Memory B cell (primary cell): ENCODE results near the gene SCFD2.

Source experiments
- ATAC-seq: fragments of 150-1000 bp; cut with Tn5 transposase; 2 replicates; pipeline ENCODE4 v1.10.0; 2021; ENCODE audit warnings: low read depth, mild to moderate bottlenecking, moderate library complexity
- DNase-seq, 2 donors: peaks; one replicate each; pipeline ENCODE4 v3.0.0; 2022; ENCODE audit warnings: low spot score in 2 of 2
- H3K27ac Mint-ChIP-seq: one replicate; pipeline ENCODE4 v1.8.0; 2022; ENCODE audit warnings: mild to moderate bottlenecking, moderate library complexity, mixed read lengths
- H3K27me3 Mint-ChIP-seq: one replicate; pipeline ENCODE4 v1.8.0; 2022; ENCODE audit warnings: mixed read lengths
- H3K36me3 Mint-ChIP-seq: one replicate; pipeline ENCODE4 v1.8.0; 2022; ENCODE audit warnings: mild to moderate bottlenecking, mixed read lengths
- H3K4me1 Mint-ChIP-seq: one replicate; pipeline ENCODE4 v1.8.0; 2022; ENCODE audit warnings: mixed read lengths
- H3K4me3 Mint-ChIP-seq: one replicate; pipeline ENCODE4 v1.8.0; 2022; ENCODE audit warnings: mild to moderate bottlenecking, moderate library complexity, mixed read lengths
- H3K9me3 Mint-ChIP-seq: one replicate; pipeline ENCODE4 v1.8.0; 2022; ENCODE audit warnings: mixed read lengths

Gene SCFD2

DNA sequence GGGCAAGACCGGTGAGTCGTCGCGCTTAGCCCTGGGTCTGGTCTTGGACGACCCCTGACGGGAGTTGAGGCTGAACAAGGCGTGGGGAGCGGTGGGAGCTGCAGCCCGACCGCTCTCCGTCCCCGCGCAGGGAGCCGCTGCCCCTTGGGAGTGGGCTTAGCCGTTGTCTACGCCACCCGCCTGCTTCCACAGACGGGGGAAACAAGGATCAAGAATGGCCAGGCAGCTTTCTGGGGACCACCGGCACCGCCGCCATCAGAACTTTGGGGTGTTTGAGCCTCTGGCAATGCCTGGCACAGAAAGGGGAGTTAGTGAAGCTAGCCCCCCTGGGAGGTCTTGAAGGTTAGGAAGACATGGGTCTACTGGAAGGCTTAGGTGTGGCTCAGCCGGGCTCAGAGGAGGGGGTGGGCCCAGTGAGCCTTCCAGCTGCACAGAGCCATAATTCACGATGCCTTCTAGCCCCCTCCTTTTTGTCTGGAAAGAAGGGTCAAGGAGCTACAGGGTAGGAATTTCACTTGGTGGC, 503.2 kb downstream of the SCFD2 start:
- ATAC-seq, result no peak

GRCh38 chr4:52861879-52862616, 503.8 kb downstream of the SCFD2 start, which contains the start of gene RASL11B:
RASL11B (plus strand) TSS chr4:52862317; CDS start chr4:52862508, 191 bp downstream.
- Mint-ChIP-seq H3K9me3 (peaks cover 3% of the 10 kb centered on the region), H3K4me3 (peak within 1 kb of the TSS; percentile 84), H3K4me1 (peaks cover 4% of the 10 kb centered on the region), H3K27me3 (peaks cover 17% of the 10 kb centered on the region), H3K27ac (no peak within 1 kb of the TSS), H3K36me3 (peaks cover 4% of the 10 kb centered on the region)
- ATAC-seq, result peak; percentile 96
- DNase-seq, result peak; percentile 80 to 86

More for the DNA sequence above, 503.2 kb downstream of the SCFD2 start:
- no peak for DNase-seq
- Mint-ChIP-seq H3K4me1 (peaks cover 4% of the 10 kb centered on the region), H3K27ac (no peak overlapping the region), H3K9me3 (peaks cover 3% of the 10 kb centered on the region), H3K36me3 (peaks cover 4% of the 10 kb centered on the region), H3K27me3 (peaks cover 17% of the 10 kb centered on the region), H3K4me3 (peak overlapping the region; percentile 84)

GRCh38 chr4:52861171-52861823, 504.6 kb downstream of the SCFD2 start:
- ATAC-seq (no peak), DNase-seq (peak in 1 of 2 donors; percentile 2)
- Mint-ChIP-seq H3K9me3 (peaks cover 3% of the 10 kb centered on the region), H3K4me3 (peak overlapping the region; percentile 84), H3K27me3 (peaks cover 17% of the 10 kb centered on the region), H3K27ac (no peak overlapping the region), H3K36me3 (peaks cover 4% of the 10 kb centered on the region), H3K4me1 (peaks cover 4% of the 10 kb centered on the region)

DNA sequence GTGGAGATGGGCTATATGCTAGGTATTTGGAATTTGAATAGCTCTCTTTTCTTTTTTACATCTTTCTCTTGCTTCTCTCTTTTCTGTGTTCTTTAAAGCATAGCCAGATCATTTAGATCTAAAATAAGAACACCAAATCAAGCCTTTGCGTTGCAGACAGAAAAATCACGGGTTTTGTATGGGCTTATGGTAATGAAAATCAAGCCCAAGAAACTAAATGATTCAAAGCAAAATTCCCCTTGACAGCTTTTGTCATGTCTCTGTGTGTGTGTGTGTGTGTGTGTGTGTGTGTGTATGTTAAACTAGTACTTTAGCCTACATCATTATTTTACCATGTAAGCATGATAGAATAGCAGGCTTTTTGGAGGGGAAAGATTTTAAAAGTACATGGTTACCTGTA, 505.5 kb downstream of the SCFD2 start:
- Mint-ChIP-seq H3K27me3 (peaks cover 19% of the 10 kb centered on the region), H3K27ac (no peak overlapping the region), H3K9me3 (peaks cover 3% of the 10 kb centered on the region), H3K4me1 (peaks cover 4% of the 10 kb centered on the region), H3K36me3 (peaks cover 4% of the 10 kb centered on the region), H3K4me3 (no peak overlapping the region)
- ATAC-seq (no peak), DNase-seq (no peak)

DNA sequence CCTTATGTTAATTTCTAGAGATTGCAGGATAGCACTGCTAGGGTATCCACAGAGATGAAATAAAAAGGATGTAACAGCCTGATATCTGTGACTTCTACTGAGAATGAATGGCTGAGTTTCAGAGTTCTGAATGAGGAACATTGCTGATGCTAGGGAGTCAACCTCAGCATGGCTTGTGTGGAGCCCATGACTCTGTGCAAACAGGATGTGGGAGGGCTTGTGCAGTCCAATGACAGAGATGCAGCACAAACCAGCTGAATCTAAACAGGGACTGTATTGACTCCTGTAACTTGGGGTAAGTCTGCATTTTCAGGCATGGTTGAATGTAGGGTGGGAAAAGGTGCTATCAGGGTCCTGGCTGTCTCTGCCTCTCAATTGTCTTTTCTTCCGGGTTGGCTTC, 509.1 kb downstream of the SCFD2 start:
- peaks cover 4% of the 10 kb centered on the region for H3K4me1 Mint-ChIP-seq
- H3K36me3 Mint-ChIP-seq, result peaks cover 4% of the 10 kb centered on the region
- peaks cover 21% of the 10 kb centered on the region for H3K27me3 Mint-ChIP-seq
- DNase-seq (no peak), ATAC-seq (no peak)
- no peak overlapping the region for H3K4me3 Mint-ChIP-seq
- H3K27ac Mint-ChIP-seq, result no peak overlapping the region
- peaks cover 3% of the 10 kb centered on the region for H3K9me3 Mint-ChIP-seq

DNA sequence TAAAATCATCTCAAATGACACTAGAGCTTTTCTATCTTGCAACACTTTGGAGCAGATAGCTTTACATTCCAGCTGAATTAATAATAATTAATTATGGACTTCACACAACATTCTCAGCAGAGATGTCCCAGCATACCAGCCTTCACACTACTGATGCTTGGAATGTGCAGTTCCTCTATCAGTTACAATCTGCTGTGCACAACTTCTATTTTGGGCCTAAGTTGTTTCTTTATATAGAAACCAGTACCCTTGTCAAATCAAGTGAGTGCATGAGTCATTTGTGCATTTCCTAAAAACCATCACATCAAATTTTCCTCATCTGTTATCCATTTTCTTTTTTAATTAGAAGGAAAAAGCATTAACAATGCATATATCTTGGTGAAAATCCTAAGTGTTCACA, 512.5 kb downstream of the SCFD2 start:
- peaks cover 8% of the 10 kb centered on the region for H3K27me3 Mint-ChIP-seq
- DNase-seq (no peak), ATAC-seq (no peak)
- H3K4me1 Mint-ChIP-seq, result no peaks in the 10 kb centered on the region
- no peak overlapping the region for H3K27ac Mint-ChIP-seq
- no peaks in the 10 kb centered on the region for H3K36me3 Mint-ChIP-seq
- H3K9me3 Mint-ChIP-seq, result no peaks in the 10 kb centered on the region
- no peak overlapping the region for H3K4me3 Mint-ChIP-seq

DNA sequence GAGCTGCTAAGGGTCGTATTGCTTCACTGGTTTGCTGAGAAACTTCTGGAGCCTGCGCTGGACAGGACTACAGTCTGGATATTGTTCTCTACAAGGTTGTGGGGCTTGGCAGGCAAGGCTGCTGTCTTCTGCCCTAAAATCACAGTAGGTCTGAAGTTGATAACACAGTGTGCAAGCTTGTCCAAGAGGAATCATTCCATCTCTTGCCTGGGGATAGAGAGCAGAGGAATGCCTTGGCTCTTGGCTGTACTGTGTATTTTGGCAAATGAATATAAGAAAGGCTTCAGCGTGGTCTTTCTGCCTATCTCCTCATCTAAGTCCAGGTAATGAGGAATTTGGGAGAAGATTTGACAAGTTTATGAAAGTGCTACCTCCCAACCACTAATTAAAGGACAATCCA, 513.1 kb downstream of the SCFD2 start:
- no peaks in the 10 kb centered on the region for H3K36me3 Mint-ChIP-seq
- no peak overlapping the region for H3K27ac Mint-ChIP-seq
- ATAC-seq (no peak), DNase-seq (no peak)
- no peak overlapping the region for H3K4me3 Mint-ChIP-seq
- no peaks in the 10 kb centered on the region for H3K9me3 Mint-ChIP-seq
- H3K27me3 Mint-ChIP-seq, result peaks cover 8% of the 10 kb centered on the region
- H3K4me1 Mint-ChIP-seq, result no peaks in the 10 kb centered on the region

DNA sequence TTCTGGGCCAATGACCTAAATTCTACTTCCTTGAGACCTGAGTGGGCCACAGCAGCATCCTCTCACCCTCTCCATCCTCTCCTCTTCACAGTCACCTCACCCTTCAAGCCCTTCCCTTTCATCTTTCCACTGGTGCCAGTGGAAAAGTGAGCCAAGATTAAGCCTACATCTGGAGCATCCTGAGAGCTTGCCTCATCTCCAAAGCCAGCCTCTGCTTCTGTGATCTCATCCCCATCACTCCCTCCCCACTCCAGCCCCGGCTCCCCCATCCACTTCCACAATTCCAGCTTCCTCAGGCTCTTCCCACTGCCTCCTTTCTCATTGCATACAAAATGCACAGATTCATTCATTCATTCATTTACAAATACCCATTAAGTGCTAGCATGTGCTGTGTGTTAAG, 513.8 kb downstream of the SCFD2 start:
- no peaks in the 10 kb centered on the region for H3K9me3 Mint-ChIP-seq
- no peak overlapping the region for H3K27ac Mint-ChIP-seq
- H3K4me1 Mint-ChIP-seq, result no peaks in the 10 kb centered on the region
- H3K4me3 Mint-ChIP-seq, result no peak overlapping the region
- no peaks in the 10 kb centered on the region for H3K36me3 Mint-ChIP-seq
- DNase-seq (no peak), ATAC-seq (no peak)
- H3K27me3 Mint-ChIP-seq, result peaks cover 8% of the 10 kb centered on the region

DNA sequence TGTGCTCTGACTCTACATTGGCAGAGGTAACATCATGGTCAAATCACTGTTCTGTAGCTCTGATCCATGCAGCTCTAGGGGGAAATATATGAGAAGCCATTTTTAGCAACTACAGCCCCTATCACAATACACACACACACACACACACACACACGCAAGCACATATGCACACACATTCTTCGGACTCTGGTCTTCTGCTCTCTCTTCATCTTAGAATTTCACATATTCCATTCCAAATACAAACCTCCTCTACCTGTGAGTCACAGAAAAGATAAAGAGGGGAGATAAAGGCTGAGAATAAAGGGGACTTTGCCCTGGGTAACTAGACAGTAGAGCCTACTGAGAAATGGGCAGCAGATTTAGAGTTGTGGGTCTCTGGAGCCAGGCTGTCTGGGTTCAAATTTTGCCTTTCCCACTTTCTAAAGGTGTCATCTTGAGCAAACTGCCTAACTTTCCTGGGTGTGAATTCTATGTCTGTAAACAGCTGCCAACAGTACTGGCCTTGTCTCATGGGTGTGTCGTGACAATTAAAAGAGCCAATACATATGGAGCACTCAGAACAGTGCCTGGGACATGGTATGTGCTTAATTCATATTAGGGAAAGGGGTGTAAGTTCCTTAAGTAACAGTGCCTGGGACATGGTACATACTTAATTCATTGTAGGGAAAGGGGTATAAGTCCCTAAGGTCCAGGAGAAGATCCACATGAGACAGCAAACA, 515.3 kb downstream of the SCFD2 start:
- ATAC-seq (no peak), DNase-seq (no peak)
- Mint-ChIP-seq H3K4me1 (no peaks in the 10 kb centered on the region), H3K27ac (no peak overlapping the region), H3K36me3 (no peaks in the 10 kb centered on the region), H3K9me3 (no peaks in the 10 kb centered on the region), H3K27me3 (peaks cover 6% of the 10 kb centered on the region), H3K4me3 (no peak overlapping the region)

DNA sequence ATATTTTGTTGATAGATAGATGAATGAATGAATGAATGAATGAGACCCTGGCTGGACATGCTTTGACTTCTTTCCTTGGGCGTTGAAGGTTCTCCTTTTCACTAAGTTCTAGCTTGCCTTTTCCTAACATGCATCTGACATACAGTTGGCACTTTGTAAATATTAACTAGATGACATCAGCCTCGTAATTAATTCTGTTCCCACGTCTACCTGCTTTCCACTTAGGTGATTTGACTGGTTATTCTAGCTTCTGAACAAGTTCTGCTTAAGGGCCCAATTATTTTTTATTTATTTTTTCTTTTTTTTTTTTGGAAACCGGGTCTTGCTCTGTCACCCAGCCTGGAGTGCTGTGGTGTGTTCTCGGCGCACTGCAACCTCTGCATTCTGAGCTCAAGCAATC, 517.6 kb downstream of the SCFD2 start:
- Mint-ChIP-seq H3K4me3 (no peak overlapping the region), H3K27me3 (peaks cover 6% of the 10 kb centered on the region), H3K27ac (no peak overlapping the region), H3K4me1 (peaks cover 8% of the 10 kb centered on the region), H3K9me3 (no peaks in the 10 kb centered on the region), H3K36me3 (no peaks in the 10 kb centered on the region)
- DNase-seq (no peak), ATAC-seq (no peak)

DNA sequence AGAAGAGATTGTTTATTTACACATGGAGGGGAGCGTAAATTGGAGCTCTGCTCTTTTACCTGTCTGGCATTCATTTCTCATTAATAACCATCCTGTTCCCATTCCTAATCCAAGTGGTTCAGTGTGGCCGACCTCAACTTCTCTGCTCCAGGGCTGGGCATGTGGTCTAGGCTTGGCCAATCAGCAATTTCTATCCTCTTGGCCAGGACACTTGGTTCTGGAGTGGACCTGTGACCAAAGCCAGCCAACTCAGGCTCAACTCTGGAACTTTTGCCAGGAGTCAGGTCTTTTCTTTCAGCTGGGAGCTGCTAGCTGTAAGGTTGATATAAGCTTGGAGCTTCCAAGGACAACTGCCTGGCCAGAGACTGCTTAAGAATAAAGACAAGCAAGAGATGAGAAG, 519.4 kb downstream of the SCFD2 start:
- DNase-seq (no peak), ATAC-seq (no peak)
- no peak overlapping the region for H3K4me3 Mint-ChIP-seq
- H3K27me3 Mint-ChIP-seq, result no peaks in the 10 kb centered on the region
- H3K27ac Mint-ChIP-seq, result no peak overlapping the region
- H3K9me3 Mint-ChIP-seq, result no peaks in the 10 kb centered on the region
- H3K36me3 Mint-ChIP-seq, result no peaks in the 10 kb centered on the region
- peaks cover 10% of the 10 kb centered on the region for H3K4me1 Mint-ChIP-seq

- H3K27me3 Mint-ChIP-seq, result no peaks in the 10 kb centered on the region
- DNase-seq (no peak), ATAC-seq (no peak)
- no peak overlapping the region for H3K27ac Mint-ChIP-seq
- H3K4me3 Mint-ChIP-seq, result no peak overlapping the region
- H3K36me3 Mint-ChIP-seq, result no peaks in the 10 kb centered on the region
- no peaks in the 10 kb centered on the region for H3K9me3 Mint-ChIP-seq
- peaks cover 10% of the 10 kb centered on the region for H3K4me1 Mint-ChIP-seq
Measured at GRCh38 chr4:52844596-52844995, 521.3 kb downstream of the SCFD2 start.

DNA sequence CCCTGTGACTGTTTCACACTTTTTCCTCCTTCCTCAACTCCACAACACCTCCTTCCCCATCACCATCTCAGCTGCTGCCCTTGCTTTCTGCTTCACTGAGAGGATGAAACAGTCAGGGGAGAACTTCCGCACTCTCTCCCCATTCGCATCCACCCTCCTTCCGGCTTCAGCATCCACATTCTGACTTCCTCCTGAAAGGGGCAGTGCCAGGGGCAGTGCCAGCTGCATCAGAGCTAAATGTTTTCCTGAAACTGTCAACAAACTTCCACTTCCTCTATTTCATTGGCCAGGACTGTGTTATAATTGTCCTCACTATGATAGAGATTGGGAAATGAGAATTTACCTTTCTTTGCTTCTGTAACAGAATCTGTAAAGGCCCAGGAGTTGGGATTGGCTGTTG, 521.9 kb downstream of the SCFD2 start:
- ATAC-seq, result peak; percentile 77
- Mint-ChIP-seq H3K27ac (peak overlapping the region; percentile 40), H3K4me1 (peaks cover 10% of the 10 kb centered on the region), H3K36me3 (no peaks in the 10 kb centered on the region), H3K4me3 (peak overlapping the region; percentile 2), H3K27me3 (no peaks in the 10 kb centered on the region), H3K9me3 (no peaks in the 10 kb centered on the region)
- DNase-seq, result no peak

- no peak for DNase-seq
- no peak for ATAC-seq
- no peaks in the 10 kb centered on the region for H3K27me3 Mint-ChIP-seq
- no peak overlapping the region for H3K4me3 Mint-ChIP-seq
- H3K9me3 Mint-ChIP-seq, result no peaks in the 10 kb centered on the region
- H3K4me1 Mint-ChIP-seq, result peaks cover 10% of the 10 kb centered on the region
- H3K36me3 Mint-ChIP-seq, result no peaks in the 10 kb centered on the region
- H3K27ac Mint-ChIP-seq, result peak overlapping the region; percentile 40
Measured at GRCh38 chr4:52843351-52843750, 522.5 kb downstream of the SCFD2 start.
